Fibroblast of skin of back (primary cell): ENCODE measurements around the gene STYXL1.
"Not testable (repeated sequence)": the region's sequence is repeated elsewhere in the genome, so short reads cannot be mapped to it uniquely, and the experiment has no call there.

Experiments used
- DNase-seq: peaks from one replicate; pipeline ENCODE4 v3.0.0-alpha.2; 2013

STYXL1 gene

DNA sequence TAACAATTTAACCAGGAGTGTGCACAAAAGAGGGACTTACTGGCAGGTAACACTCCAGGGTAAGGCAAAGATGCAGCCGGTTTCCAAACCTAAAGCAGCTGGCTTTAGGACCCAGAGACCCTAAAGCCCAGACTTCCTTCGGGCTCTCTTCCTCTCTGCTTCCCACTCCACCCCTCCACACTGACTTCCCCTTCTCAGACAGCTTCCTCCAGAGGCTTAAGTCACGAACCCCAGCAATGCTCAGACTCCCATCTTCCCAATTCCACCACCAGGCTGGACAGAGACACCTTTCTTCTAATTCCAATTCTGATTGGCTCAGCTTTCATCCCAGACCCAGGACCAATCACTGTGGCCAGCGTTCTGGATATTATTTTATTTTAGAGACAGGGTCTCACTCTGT, 24.8 kb downstream of the STYXL1 start:
- no peak for DNase-seq

DNA sequence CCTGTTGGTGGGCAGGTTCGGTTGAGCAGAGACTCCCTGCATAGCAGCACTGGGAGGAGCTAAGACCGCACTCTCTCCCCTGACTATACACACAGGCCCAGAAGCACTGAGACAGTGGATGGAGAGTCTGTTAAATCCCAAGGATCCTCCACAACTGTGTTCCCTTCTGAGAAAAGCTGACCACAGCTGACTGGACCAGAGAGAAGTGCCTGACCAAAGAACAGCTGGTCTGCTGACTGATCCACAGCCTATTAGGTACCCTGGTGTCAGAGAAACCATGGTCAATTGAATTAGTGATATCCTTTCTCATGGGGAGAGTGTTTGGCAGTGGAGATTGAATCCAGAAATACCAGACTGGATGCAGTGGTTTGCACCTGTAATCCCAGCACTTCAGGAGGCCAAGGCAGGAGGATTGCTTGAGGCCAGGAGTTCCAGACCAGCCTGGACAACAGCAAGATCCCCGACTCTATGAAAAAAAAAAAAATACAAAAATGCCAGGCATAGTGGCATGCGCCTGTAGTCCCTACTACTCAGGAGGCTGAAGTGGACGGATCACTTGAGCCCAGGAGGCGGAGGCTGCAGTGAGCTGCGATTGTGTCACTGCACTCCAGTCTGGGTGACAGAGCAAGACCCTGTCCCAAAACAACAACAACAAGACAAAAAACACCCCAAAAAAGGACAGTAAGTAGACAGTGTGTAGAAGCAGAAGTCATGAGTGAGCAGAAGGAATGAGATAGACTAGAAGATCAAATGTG, 25.6 kb downstream of the STYXL1 start:
- DNase-seq: no peak

DNA sequence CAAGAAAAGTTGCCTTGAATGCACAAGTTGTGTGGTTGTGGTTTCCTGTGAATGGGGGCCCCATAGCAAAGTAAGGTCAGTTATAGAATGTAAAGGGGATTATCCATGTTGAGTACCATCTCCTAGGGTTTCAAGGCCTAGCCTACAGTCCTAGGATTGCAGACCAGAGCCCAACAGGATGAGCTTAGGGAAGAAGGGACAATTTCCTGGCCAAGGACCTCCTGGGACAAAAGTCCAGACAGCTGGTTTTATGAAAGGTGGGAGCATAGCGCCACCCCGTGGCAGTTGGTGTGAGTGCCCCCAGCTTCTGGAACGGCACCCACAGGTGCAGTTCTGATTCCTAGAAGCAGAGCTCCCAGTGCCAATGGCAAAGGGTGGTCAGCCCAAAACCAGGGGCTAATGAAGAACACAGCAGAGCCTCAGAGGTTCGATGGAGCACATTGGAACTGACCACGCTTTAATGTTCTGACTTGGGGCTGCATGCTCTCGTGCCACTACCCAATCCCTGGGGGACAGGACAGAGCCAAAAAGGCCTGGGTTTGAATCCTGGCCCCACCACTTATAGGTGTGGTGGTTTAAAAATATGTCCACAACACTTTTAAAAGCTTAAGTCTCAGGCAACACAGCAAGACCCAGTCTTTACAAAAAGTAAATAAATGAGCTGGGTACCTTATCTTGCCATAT, 27.6 kb downstream of the STYXL1 start:
- peak; percentile 61 for DNase-seq

DNA sequence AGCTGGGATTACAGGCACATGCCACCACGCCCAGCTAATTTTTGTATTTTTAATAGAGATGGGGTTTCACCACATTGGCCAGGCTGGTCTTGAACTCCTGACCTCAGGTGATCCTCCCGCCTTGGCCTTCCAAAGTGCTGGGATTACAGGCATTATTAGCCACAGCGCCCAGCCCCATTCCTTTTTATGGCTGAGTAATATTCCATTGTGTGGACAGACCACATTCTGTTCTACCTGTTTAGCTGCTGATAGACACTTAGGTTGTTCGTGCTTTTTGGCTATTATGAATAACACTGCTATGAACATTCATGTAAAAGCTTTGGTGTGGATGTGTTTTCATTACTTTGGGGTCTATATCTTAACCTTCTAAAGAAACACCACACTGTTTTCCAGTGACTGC, 29.3 kb downstream of the STYXL1 start:
- DNase-seq: not testable (repeated sequence)

DNA sequence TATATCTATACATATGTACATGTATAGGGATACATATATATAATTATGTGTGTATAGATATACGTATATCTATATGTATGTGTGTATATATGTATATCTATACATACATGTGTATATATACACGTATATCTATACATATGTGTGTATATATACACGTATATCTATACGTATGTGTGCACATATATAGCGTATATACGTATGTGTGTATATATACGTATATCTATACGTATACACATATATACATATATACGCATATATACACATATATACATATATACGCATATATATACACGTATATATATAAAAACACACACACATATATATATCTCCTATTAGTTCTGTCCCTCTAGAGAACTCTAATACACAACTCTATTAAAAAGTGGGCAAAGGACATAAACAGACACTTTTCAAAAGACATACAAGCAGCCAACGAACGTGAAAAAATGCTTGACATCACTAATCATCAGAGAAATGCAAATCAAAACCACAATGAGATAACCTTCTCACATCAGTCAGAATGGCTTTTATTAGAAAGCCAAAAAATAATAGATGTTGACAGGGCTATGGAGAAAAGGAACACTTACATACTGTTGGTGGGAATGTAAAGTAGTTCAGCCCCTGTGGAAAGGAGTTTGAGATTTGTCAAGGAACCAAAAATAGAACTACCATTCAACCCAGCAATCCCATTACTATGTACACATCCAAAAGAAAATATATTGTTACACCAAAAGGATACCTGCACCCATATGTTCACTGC, 31.4 kb downstream of the STYXL1 start:
- no peak for DNase-seq

DNA sequence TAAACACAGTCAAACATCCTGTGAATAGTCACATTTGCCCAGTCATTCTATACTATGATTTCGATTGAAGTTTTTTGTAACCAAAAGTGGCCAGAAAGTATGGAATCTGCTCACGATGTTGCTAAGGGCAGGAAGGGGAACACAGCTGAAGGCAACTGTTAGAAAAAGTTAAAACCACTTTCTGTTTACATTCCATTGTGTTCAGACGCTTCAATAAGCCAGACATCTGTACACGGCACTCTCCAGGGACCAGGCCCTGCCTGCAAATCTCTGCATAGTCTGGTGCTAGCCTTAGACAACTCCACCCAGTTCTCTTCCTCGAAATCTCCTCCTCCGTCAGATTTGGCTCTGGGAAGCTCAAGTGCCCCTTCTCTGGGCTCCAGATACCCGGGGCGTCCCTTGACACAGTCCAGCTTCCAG, 36.3 kb downstream of the STYXL1 start:
- peak; percentile 84 for DNase-seq

DNA sequence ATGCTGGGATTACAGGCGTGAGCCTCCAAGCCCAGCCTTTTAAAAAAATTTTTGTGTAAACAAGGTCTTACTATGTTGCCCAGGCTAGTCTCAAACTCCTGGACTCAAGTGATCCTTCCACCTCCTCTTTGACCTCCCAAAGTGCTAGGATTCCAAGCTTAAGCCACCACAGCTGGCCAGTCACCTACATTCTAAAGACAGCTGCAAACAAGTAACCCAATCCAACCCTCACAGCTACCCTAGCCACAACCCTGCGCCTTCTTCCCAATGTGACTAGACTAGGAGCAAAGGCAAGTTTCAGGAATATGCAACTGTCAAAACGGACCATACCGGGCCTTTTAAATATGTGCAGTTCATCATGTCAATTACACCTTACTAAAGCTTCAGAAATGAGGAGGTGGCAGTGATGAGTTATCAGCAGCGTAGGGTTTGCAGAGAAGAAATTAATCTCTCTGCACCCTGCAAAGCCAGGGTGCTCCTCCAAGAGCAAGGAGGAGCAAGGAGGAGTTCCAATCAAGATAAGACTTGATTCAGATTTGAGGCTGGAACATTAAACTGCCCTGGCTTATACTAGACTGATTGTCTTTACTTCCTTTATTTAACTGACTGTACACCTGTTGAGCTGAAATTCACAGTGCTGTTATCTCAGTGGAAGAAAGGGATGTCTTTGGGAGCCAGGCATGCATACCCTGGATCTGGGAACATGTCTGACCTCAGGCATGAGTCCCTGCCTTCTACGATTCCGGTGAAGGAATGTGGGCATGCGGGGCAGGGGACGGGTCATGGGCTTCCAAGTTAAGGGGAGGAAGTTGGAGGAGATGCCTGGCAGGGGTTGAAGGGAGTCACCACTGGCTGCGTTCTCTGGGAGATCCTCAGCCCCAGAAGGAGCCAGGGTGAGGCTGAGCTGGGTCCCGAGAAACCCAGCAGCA, 37.9 kb downstream of the STYXL1 start:
- DNase-seq: no peak

DNA sequence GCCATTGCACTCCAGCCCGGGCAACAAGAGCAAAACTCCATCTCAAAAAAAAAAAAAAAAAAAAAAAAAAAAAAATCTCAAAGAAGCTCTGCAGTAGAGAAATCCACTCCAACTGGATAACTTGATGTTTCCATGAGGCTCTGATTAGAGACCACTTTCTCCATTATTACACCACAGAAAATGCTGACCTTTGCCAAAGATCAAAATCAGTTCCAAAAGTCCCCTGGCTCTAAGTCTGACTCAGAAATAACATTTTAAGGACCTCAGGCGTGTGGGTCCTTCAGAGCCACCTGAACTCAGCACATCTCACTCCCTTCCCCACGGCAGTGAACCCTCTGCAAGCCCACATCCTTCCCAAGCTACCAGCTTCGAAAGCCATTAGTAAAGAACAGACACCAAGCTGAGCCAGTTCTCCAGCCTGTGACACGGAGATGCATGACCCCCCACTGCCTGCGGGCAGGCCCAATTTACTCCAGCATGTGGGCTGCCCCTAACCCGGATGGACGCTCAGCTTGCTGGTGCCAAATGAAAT, 39.6 kb downstream of the STYXL1 start:
- DNase-seq: no peak

DNA sequence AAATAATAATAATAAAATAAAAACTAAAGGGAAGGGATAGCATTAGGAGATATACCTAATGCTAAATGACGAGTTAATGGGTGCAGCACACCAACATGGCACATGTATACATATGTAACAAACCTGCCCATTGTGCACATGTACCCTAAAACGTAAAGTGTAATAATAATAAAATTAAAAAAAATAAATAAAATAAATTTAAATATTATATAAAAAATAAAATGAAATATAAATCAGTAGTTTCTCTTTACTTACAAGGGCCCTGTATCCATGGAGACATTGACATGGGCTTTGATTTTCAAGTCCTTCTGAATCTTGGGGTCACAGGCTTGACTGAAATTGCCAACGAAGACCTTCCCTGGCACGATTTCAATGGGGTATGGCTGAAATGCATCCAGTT, 42.8 kb downstream of the STYXL1 start:
- not testable (repeated sequence) for DNase-seq

DNA sequence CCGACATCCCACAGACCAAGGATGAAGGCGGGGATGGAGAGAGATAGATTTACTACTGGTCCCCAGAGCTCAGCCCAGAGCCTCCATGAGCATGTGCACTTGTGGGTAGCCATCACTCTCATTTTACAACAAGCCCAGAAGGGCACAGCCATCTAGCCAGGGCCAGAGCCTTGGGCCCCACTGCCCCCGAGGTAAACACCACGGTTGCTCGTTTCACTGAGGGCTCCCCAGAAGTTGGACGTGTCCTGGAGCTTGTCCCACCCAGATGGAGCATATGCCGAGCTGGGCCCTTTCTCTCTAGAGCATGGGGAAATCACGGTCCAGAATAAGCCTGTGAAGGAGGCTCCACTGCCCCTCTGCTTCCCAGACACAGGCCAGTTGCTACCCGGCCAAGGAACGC, 44.4 kb downstream of the STYXL1 start:
- no peak for DNase-seq

DNA sequence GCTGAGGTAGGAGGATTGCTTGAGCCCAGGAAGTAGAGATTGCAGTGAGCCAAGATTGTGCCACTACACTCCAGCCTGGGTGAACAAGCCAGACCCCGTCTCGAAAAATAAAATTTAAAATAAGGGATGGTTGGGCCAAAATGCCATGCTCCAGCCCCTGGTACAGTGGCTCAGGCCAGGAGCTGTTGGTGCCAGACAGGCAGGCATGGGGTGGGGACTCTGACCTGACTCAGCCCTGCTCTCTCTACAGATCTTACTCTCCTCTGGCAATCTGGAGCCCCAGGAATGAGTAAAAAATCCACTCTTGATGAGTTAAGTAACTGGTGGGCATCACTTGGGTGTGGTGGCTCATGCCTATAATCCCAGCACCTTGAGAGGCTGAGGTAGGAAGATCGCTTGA, 45.0 kb downstream of the STYXL1 start:
- no peak for DNase-seq

DNA sequence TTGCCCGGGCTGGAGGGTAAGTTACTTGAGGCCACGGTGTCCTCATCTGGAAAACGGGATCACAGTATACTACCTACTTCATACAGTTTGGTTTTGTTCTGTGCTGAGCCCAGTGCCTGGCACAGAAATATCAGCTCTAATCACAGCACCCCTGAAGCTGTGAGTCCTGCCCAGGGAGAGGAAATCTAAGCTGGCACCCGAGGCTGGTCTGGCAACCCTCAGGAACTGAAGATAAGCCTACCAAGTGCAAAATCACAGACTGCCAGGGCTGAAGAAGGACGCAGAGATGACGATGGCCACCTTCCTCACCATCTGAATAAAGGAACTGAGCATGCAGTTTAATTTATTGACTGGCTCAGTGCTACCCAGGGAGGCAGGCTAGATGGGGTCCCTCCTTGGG, 45.7 kb downstream of the STYXL1 start:
- no peak for DNase-seq

DNA sequence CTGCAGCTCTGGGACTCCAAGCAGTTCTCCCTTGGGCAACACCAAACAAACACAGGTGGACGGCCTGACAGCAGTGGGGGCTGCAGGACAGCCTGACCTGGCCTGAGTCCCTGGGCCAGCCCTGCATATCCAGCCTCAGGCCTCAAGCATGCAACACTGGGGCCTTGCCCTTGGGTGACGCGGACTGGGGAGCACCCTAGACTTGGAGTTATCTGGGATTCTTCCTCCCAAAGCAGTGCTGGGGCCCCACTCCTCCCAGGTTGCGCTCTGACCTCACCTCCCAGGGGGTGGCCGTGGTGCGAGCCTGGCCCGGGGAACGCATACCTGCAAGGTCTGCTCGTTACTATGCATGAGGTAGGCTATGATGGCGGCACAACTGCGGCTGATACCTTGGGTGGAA, 47.2 kb downstream of the STYXL1 start:
- no peak for DNase-seq

DNA sequence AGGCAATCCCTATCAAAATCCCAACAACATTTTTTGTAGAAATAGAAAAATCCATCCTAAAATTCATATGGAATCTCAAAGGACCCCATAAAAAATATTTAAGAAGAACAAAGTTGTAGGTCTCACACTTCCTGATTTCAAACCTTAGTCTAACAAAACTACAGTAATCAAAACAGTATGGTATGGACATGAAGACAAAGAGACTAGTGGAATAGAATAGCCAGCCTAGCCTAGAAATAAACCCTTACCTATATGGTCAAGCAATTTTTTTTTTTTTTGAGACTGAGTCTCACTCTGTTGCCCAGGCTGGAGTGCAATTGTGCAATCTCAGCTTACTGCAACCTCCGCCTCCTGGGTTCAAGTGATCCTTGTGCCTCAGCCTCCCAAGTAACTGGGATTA, 49.8 kb downstream of the STYXL1 start:
- DNase-seq: no peak

DNA sequence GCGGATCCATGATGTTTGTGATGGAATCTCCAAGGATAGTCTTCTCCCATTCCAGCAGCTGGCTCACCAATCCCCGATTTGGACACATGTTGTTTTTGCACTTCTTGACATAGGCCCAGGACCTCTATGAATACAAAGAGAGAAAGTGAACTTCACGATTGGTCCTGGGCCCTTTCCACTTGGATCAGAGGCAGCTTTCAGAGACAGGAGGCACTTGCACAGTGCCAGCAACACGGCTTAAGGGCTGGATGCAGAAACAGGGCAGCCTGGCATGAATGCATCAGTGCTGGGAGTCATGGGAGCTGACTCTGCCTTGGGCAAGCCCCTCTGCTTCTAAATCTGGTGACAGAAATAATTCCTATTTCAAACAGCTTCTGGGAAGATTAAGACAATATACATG, 51.3 kb downstream of the STYXL1 start:
- no peak for DNase-seq

DNA sequence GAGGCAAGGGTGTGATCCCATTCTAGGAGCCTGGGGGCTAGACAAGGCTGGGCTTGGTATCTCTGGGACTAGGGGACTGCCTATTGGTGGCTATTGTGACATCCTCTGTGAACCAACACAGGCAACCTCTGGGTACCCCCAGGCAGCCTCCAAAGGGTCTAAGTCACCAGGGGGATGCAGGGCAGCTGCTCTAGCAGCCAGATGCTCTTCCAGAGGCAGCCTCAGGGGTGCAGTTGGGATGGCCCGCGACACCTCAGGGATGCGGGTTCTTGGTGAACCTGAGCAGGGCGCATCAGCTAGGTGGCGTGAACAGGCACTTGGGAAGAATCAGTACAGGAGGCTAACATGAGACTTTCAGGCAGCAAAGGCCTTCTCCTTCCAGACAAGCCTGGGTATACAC, 51.8 kb downstream of the STYXL1 start:
- DNase-seq: no peak

DNA sequence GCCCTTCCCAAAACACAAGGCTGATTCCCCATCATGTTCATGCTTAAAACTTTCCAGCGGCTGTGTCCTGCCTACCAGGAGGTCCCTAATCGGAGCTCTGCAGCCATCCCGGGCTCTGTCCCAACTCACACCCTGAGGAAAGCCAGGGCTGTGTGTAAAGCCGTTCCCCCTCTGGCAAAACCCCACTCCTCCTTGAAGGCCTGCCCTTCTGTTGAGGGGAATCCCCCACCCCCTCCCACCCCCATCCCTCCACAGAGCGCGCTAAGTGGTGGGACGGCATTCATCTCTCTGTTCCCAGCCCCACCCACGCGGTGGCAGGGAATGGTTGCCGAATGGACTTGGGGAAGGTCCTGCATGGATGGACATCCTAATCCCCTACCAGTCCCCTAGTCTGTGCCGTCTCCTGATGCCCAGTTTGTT, 52.7 kb downstream of the STYXL1 start:
- DNase-seq: no peak

DNA sequence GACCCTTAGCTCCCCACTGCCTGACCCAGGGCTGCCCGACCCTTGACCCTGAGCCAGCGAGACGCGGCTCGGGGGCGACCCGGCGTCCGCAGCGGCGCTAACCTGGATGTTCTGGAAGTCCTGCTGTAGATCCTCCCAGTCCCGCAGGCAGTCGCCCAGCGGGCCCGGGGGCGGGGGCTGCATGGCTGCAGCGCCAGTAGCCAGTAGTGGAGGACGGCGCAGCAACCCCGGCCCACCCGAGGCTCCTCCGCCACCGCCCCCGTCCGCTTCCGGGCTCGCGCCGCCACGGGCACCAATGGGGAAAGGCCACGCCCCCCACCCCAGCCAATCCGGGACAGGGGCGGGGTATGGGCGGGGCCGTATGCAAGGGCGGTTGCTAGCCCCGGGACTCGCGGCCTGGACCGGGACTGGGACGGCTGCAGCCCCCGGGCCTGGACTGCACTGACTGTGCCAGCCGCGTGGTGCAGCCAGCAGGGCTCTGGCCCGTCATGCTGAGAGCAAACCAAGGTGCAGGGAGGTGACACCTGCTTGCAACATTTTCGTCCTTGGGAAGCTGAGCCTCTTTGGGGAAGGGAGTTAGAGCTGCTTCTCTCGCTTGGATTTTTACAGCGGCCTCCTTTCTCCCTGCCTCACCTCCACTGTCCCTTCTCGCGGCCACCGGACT, 53.3 kb downstream of the STYXL1 start, which contains the start of gene TMEM120A:
Gene TMEM120A, minus strand, starts transcription at position 208 of the 664 bp plus-strand sequence. Its CDS starts 25 bp downstream, at position 183.
- peak; percentile 92 for DNase-seq

DNA sequence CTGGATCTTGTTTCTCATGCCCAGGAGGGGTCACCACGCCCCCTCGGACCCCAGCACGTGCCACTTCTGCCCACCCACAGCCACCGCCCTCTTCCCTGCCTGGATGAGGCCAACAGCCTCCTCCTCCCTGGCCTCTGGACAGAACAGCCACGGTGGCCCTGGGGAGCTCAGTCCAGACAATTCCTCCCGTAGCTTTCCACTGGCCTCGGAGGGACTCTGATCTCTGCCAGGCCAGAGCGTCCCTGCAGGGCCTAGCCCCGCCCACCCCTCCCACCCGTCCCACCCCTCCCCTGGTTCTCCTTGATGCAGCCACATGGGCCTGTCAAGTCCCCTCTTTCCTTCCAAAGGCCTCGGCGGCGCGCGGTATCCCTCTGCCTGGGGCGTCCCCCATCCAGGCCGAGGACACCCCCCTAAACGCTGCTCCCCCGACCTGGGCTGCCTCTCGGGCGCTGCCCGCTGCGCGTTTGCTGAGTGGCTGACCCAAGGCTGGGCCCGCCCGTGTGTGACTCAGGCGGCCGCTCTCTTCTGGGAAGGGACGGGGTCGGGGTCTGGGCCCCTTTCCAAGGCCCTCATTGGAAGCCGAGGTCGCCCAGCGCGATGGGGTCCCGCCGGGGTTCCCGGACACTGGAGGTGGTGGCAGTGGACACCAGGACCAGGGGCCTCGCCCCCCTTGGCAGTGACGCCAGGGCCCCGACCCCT, 54.0 kb downstream of the STYXL1 start:
- DNase-seq: peak; percentile 56

DNA sequence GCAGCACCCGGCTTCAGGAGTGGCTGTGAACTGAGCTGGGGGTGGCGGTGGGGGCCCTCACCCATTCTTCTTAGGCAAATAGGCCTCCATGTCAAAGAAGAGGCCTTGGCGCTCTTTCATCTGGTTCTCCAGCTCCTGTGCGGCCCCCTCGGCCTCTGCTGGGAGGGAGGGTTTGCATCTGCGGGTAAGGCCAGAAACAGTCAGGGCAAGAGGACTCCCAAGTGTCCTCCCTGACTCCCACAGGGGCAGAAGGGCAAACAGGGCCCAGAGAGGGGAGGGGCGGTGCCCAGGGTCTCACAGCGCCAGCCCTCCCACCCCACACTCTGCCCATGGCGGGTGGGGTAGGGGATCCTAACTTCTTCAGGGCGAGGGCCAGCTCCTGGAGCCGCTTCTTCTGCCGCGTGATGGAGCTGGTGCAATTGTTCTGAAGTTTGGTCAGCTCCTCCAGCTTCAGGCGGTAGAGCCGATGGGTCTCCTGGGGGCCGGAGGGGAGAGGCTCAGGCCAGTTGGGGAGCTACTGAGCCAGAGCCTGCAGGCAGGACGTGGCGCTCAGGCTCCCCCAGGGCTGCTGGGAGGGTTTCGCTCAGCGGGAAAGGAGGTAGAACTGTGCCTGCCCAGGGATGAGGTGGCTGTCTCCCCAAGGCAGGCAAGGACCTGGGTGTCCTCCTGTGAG, 55.6 kb downstream of the STYXL1 start:
- no peak for DNase-seq
